SK-N-SH (cell line): ENCODE measurements around the gene AMDHD2. TPM values are rescaled to one million over a fixed set of nuclear protein-coding genes. Genes with fewer than 3 reads are reported as not detected.

ENCODE experiments used
- CTCF ChIA-PET: fragments of 300-600, 350-600 bp; formaldehyde crosslinking; extraction: SDS; loops from one replicate; lab custom pipeline; 2021; lab: Yijun Ruan, JAX
- POLR2A ChIA-PET: fragments of 350-600 bp; sonication (Branson Sonifier 250); formaldehyde crosslinking; extraction: SDS; loops from one replicate; lab custom pipeline; 2020; ENCODE audit warnings: antibody characterized with exemption, inconsistent platforms; lab: Yijun Ruan, JAX
- DNase-seq: peaks from one replicate; pipeline ENCODE4 v3.0.0; 2012
- H2AFZ ChIP-seq: fragments of 200-600 bp; sonication (generic); 2 replicates; pipeline ENCODE4 v1.8.1; 2016; ENCODE audit warnings: antibody characterized with exemption, mild to moderate bottlenecking, low read depth
- H3F3A ChIP-seq: fragments of 200-600 bp; sonication (generic); replicated peaks from 2 replicates; pipeline ENCODE3; 2016; ENCODE audit warnings: antibody characterized with exemption, mild to moderate bottlenecking; ENCODE audit not compliant: insufficient read depth
- H3K27ac ChIP-seq, 2 experiments: fragments of 200-500 bp in 1 of 2; fragments of 200-600 bp in 1 of 2; sonication (Bioruptor generic) in 1 of 2; sonication (generic), shearing (Covaris generic) in 1 of 2; 2 replicates each; pipeline versions ENCODE4 v1.5.1 to v1.6.1; 2014 to 2016; ENCODE audit warnings: low read depth in 2 of 2, inconsistent platforms in 1 of 2, low read length in 1 of 2, mild to moderate bottlenecking in 1 of 2, mixed read lengths in 1 of 2
- H3K27me3 ChIP-seq: fragments of 200-600 bp; sonication (generic), shearing (Covaris generic); 2 replicates; pipeline ENCODE4 v1.6.1; 2016; ENCODE audit warnings: mixed run types; ENCODE audit not compliant: insufficient read depth
- H3K36me3 ChIP-seq, 2 experiments: fragments of 200-500 bp in 1 of 2; fragments of 200-600 bp in 1 of 2; sonication (Bioruptor generic) in 1 of 2; sonication (generic) in 1 of 2; replicated peaks in 1 of 2; 2 replicates each; pipeline versions ENCODE3 to v1.5.1; 2014 to 2016; ENCODE audit warnings: low read length in 1 of 2, mild to moderate bottlenecking in 1 of 2; ENCODE audit not compliant: insufficient read depth in 2 of 2, control insufficient read depth in 1 of 2
- H3K4me1 ChIP-seq, 2 experiments: fragments of 200-500 bp in 1 of 2; fragments of 200-600 bp in 1 of 2; sonication (Bioruptor generic) in 1 of 2; sonication (generic), shearing (Covaris generic) in 1 of 2; 2 replicates each; pipeline versions ENCODE4 v1.5.1 to v1.6.1; 2014 to 2016; ENCODE audit warnings: low read depth in 1 of 2, low read length in 1 of 2, mixed run types in 1 of 2; ENCODE audit not compliant: insufficient read depth in 2 of 2, control insufficient read depth in 1 of 2
- H3K4me2 ChIP-seq: fragments of 200-600 bp; sonication (generic), shearing (Covaris generic); 2 replicates; pipeline ENCODE4 v1.6.1; 2017; ENCODE audit warnings: mixed run types
- H3K4me3 ChIP-seq, 2 experiments: fragments of 200-500 bp in 1 of 2; fragments of 200-600 bp in 1 of 2; sonication (Bioruptor generic) in 1 of 2; sonication (generic), shearing (Covaris generic) in 1 of 2; 2 replicates each; pipeline versions ENCODE4 v1.5.1 to v1.8.1; 2014 to 2016; ENCODE audit warnings: low read depth in 2 of 2, inconsistent platforms in 1 of 2, low read length in 1 of 2, mild to moderate bottlenecking in 1 of 2, mixed read lengths in 1 of 2, moderate library complexity in 1 of 2
- H3K79me2 ChIP-seq: fragments of 200-600 bp; sonication (generic); 2 replicates; pipeline ENCODE4 v1.8.1; 2017; ENCODE audit warnings: mild to moderate bottlenecking; ENCODE audit not compliant: insufficient read depth
- H3K9ac ChIP-seq: fragments of 200-600 bp; sonication (generic); 2 replicates; pipeline ENCODE4 v1.6.1; 2017; ENCODE audit warnings: mixed run types
- H3K9me2 ChIP-seq: fragments of 200-600 bp; sonication (generic); 2 replicates; pipeline ENCODE4 v1.6.1; 2017; ENCODE audit warnings: mixed run types
- H3K9me3 ChIP-seq: fragments of 200-600 bp; sonication (generic); 2 replicates; pipeline ENCODE4 v1.6.1; 2017; ENCODE audit warnings: mixed run types, mild to moderate bottlenecking, moderate library complexity
- H4K20me1 ChIP-seq: fragments of 200-600 bp; sonication (generic); 2 replicates; pipeline ENCODE4 v1.6.1; 2017; ENCODE audit warnings: mild to moderate bottlenecking, mixed run types; ENCODE audit not compliant: insufficient read depth
- EZH2phosphoT487 ChIP-seq: fragments of 200-600 bp; sonication (generic); IDR thresholded peaks from 2 replicates; pipeline ENCODE4 v1.6.1; 2017; ENCODE audit warnings: low read depth, mixed run types, mild to moderate bottlenecking, antibody characterized with exemption, moderate library complexity, borderline replicate concordance
- FOSL2 ChIP-seq: IDR thresholded peaks from 2 replicates; pipeline ENCODE4 v1.4.0; 2012; ENCODE audit warnings: low read depth, mild to moderate bottlenecking, moderate library complexity, borderline replicate concordance
- GATA2 ChIP-seq: sonication (generic); formaldehyde crosslinking; IDR thresholded peaks from 2 replicates; pipeline ENCODE4 v1.5.0; 2020; ENCODE audit warnings: mild to moderate bottlenecking, missing genetic modification reagents
- MEF2A ChIP-seq: IDR thresholded peaks from 2 replicates; pipeline ENCODE4 v1.4.0; 2012; ENCODE audit warnings: low read depth, borderline replicate concordance
- MXI1 ChIP-seq: IDR thresholded peaks from 2 replicates; pipeline ENCODE4 v1.6.1; 2012; ENCODE audit warnings: mild to moderate bottlenecking, low read depth, low read length, improper control_type of control experiment
- NRF1 ChIP-seq: IDR thresholded peaks from 2 replicates; pipeline ENCODE4 v1.6.1; 2012; ENCODE audit warnings: low read depth, mild to moderate bottlenecking, low read length
- RCOR1 ChIP-seq: fragments of 150-350 bp; IDR thresholded peaks from 2 replicates; pipeline ENCODE4 v1.6.1; 2017; ENCODE audit warnings: antibody characterized with exemption, low read length
- SIN3A ChIP-seq: IDR thresholded peaks from 2 replicates; pipeline ENCODE4 v1.6.1; 2012; ENCODE audit warnings: low read depth, mild to moderate bottlenecking, low read length, moderate library complexity, borderline replicate concordance
- WGBS: methylation state at CpG from one replicate; pipeline ENCODE4 v1.1.6; 2017; ENCODE audit warnings: low lambda C conversion rate; 5-methylcytosine and 5-hydroxymethylcytosine counted together
- polyA plus RNA-seq, 3 experiments: library from polyadenylated mRNA; depleted of rRNA; stranded (reverse); fragments of >200 nt; gene quantifications; 2 replicates each; pipeline ENCODE4 v1.2.3, GENCODE V29; 2012
- TF ChIP-seq, protein P1 (sequence below): IDR thresholded peaks from 2 replicates; pipeline ENCODE4 v1.4.0; 2012; ENCODE audit warnings: low read depth, borderline replicate concordance
- TF ChIP-seq, protein P2 (sequence below): fragments of 150-350 bp; IDR thresholded peaks from 2 replicates; pipeline ENCODE4 v1.6.1; 2016; ENCODE audit warnings: mild to moderate bottlenecking, low read depth, low read length
- TF ChIP-seq, protein P3 (sequence below): fragments of 200-600 bp; sonication (generic); IDR thresholded peaks from 2 replicates; pipeline ENCODE4 v1.6.1; 2017; ENCODE audit warnings: antibody characterized with exemption, mild to moderate bottlenecking, moderate library complexity
- TF ChIP-seq, protein P4 (sequence below): fragments of 150-350 bp; IDR thresholded peaks from 2 replicates; pipeline ENCODE4 v1.6.1; 2017; ENCODE audit warnings: antibody characterized with exemption, low read length, low read depth, borderline replicate concordance

The AMDHD2 gene
- polyA plus RNA-seq, 1 of the 3 experiments (the other 2 are of a cell fraction): 38.1 TPM

DNA sequence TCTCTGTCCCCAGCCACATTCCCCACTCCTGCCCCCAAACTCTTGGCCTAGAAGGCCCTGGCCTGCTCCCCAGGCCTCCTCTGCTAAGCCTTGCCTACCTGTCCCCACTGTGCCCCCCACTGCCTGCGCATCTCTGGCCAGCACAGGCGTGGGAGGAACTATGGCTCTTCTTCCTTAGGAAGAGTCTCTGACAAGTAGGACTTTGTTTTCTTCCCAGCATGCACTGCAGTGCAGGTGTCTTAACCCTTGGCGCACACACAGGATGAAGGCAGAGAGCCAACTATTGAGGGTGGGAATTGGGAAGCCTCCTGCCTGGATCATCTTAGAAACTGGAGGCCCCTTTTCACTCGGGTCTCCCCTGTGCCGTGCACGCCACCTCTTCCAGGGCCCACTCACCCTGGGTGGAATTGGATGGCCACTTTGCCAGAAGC lies 3.6 kb downstream of the AMDHD2 start:
- Histone ChIP-seq H4K20me1 (peaks cover 6% of the 10 kb centered on the region), H3K27ac (no peak overlapping the region), H3K9me3 (no peaks in the 10 kb centered on the region), H3K36me3 (peaks cover 24 to 42% of the 10 kb centered on the region in 2 experiments), H3K4me1 (peaks cover 0 to 17% of the 10 kb centered on the region in 2 experiments; a peak in 2 of 4 replicates), H3F3A (peaks cover 7% of the 10 kb centered on the region), H3K9ac (no peak overlapping the region), H3K79me2 (peaks cover 45% of the 10 kb centered on the region), H3K27me3 (no peaks in the 10 kb centered on the region), H3K4me3 (no peak overlapping the region), H2AFZ (no peak overlapping the region), H3K4me2 (no peak overlapping the region), H3K9me2 (no peaks in the 10 kb centered on the region)
- TF ChIP-seq, protein P1, sequence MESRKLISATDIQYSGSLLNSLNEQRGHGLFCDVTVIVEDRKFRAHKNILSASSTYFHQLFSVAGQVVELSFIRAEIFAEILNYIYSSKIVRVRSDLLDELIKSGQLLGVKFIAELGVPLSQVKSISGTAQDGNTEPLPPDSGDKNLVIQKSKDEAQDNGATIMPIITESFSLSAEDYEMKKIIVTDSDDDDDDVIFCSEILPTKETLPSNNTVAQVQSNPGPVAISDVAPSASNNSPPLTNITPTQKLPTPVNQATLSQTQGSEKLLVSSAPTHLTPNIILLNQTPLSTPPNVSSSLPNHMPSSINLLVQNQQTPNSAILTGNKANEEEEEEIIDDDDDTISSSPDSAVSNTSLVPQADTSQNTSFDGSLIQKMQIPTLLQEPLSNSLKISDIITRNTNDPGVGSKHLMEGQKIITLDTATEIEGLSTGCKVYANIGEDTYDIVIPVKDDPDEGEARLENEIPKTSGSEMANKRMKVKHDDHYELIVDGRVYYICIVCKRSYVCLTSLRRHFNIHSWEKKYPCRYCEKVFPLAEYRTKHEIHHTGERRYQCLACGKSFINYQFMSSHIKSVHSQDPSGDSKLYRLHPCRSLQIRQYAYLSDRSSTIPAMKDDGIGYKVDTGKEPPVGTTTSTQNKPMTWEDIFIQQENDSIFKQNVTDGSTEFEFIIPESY: no peak
- TF ChIP-seq MEF2A: no peak
- TF ChIP-seq, protein P2, sequence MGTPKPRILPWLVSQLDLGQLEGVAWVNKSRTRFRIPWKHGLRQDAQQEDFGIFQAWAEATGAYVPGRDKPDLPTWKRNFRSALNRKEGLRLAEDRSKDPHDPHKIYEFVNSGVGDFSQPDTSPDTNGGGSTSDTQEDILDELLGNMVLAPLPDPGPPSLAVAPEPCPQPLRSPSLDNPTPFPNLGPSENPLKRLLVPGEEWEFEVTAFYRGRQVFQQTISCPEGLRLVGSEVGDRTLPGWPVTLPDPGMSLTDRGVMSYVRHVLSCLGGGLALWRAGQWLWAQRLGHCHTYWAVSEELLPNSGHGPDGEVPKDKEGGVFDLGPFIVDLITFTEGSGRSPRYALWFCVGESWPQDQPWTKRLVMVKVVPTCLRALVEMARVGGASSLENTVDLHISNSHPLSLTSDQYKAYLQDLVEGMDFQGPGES: no peak
- no peak for TF ChIP-seq NRF1
- TF ChIP-seq GATA2 (CRISPR knock-in tag): no peak
- 88% methylated on average over 6 of the region's 6 CpGs for WGBS
- POLR2A ChIA-PET: no interaction called here
- CTCF ChIA-PET: interaction anchor here (2.3 kb wide), 1 partner anchor 23 kb away, joined by 8 read pairs; no protein-coding TSS in a partner anchor
- no peak for DNase-seq

DNA sequence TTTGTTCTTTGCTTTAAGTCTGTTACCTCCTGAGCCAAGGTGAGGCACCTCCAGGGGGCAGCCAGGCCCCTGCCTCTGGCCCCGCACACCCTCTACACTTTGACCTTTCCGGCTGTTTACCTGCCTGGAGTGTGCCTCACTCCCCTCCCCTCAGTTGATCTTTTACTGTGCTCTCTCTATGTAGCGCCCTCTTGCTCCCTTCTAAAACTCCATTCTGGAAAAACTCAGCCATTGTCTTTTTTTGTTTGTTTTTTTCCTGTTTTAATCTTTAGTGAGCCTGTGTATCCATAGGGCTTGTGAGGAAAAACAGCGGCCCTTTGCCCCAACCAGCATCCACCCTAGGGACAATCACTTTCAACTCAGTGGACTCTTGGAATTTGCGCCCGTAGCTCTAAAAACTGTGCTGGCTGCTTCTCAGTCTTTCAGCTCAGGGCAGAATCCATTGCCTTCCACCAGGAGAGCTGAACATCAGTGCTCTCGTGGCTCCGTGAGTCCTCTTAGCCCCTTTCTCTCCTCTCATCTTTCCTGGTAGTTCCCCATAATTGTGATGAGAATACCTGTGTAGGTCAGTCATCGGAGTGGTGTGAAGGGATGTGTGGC lies 4.3 kb downstream of the AMDHD2 start:
- DNase-seq: no peak
- Histone ChIP-seq H3K4me3 (no peak overlapping the region), H2AFZ (no peak overlapping the region), H3K27ac (no peak overlapping the region), H3K36me3 (peaks cover 24 to 41% of the 10 kb centered on the region in 2 experiments), H3K27me3 (no peaks in the 10 kb centered on the region), H3K9me3 (no peaks in the 10 kb centered on the region), H3K9ac (no peak overlapping the region), H3F3A (peaks cover under 1% of the 10 kb centered on the region), H3K9me2 (no peaks in the 10 kb centered on the region), H3K79me2 (peaks cover 39% of the 10 kb centered on the region), H3K4me2 (no peak overlapping the region), H3K4me1 (peaks cover 0 to 10% of the 10 kb centered on the region in 2 experiments; a peak in 2 of 4 replicates), H4K20me1 (peaks cover under 1% of the 10 kb centered on the region; the same call in 1 of the 2 replicates)
- POLR2A ChIA-PET: no interaction called here
- CTCF ChIA-PET: interaction anchor here (2.3 kb wide), 1 partner anchor 23 kb away, joined by 8 read pairs; no protein-coding TSS in a partner anchor
- 95% methylated on average over 9 of the region's 9 CpGs for WGBS
- no peak for TF ChIP-seq RCOR1
- TF ChIP-seq, protein P3, sequence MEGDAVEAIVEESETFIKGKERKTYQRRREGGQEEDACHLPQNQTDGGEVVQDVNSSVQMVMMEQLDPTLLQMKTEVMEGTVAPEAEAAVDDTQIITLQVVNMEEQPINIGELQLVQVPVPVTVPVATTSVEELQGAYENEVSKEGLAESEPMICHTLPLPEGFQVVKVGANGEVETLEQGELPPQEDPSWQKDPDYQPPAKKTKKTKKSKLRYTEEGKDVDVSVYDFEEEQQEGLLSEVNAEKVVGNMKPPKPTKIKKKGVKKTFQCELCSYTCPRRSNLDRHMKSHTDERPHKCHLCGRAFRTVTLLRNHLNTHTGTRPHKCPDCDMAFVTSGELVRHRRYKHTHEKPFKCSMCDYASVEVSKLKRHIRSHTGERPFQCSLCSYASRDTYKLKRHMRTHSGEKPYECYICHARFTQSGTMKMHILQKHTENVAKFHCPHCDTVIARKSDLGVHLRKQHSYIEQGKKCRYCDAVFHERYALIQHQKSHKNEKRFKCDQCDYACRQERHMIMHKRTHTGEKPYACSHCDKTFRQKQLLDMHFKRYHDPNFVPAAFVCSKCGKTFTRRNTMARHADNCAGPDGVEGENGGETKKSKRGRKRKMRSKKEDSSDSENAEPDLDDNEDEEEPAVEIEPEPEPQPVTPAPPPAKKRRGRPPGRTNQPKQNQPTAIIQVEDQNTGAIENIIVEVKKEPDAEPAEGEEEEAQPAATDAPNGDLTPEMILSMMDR: no peak
- TF ChIP-seq, protein P4, sequence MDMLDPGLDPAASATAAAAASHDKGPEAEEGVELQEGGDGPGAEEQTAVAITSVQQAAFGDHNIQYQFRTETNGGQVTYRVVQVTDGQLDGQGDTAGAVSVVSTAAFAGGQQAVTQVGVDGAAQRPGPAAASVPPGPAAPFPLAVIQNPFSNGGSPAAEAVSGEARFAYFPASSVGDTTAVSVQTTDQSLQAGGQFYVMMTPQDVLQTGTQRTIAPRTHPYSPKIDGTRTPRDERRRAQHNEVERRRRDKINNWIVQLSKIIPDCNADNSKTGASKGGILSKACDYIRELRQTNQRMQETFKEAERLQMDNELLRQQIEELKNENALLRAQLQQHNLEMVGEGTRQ: no peak
- no peak for TF ChIP-seq MXI1
- TF ChIP-seq MEF2A: no peak
- no peak for TF ChIP-seq SIN3A
- TF ChIP-seq NRF1: no peak
- no peak for TF ChIP-seq FOSL2
- no peak for TF ChIP-seq EZH2phosphoT487
